GM23338 (cell line): ENCODE results near the gene MCU. TPM values are rescaled to one million over a fixed set of nuclear protein-coding genes. Genes with fewer than 3 reads are reported as not detected.

Experiments used
- ATAC-seq: fragments of 200-7000 bp; cut with Tn5 transposase; 3 replicates; pipeline ENCODE4 v1.9.1; 2020
- DNase-seq: peaks from one replicate; pipeline ENCODE4 v3.0.0-alpha.2; 2015; ENCODE audit warnings: low spot score
- H2AFZ ChIP-seq: fragments of 200-600 bp; sonication (generic); 2 replicates; pipeline ENCODE4 v1.8.0; 2016; ENCODE audit warnings: antibody characterized with exemption, mild to moderate bottlenecking, moderate library complexity
- H3F3A ChIP-seq: fragments of 200-600 bp; sonication (generic); replicated peaks from 2 replicates; pipeline ENCODE4 v1.8.0; 2017; ENCODE audit warnings: antibody characterized with exemption, mixed run types, low read depth
- H3K27ac ChIP-seq: fragments of 200-600 bp; sonication (generic); 2 replicates; pipeline ENCODE4 v1.6.1; 2016; ENCODE audit warnings: low read depth
- H3K27me3 ChIP-seq: fragments of 200-600 bp; sonication (generic); 2 replicates; pipeline ENCODE4 v1.8.0; 2016; ENCODE audit warnings: mild to moderate bottlenecking, mixed run types, moderate library complexity; ENCODE audit not compliant: insufficient read depth
- H3K36me3 ChIP-seq: fragments of 200-600 bp; sonication (generic); 2 replicates; pipeline ENCODE4 v1.8.0; 2016; ENCODE audit warnings: mild to moderate bottlenecking; ENCODE audit not compliant: insufficient read depth
- H3K4me1 ChIP-seq: fragments of 200-600 bp; sonication (generic); 2 replicates; pipeline ENCODE4 v1.8.0; 2016; ENCODE audit warnings: mild to moderate bottlenecking, moderate library complexity; ENCODE audit not compliant: insufficient read depth
- H3K4me2 ChIP-seq: fragments of 200-600 bp; sonication (generic); 2 replicates; pipeline ENCODE4 v1.7.1; 2017; ENCODE audit warnings: mixed run types
- H3K4me3 ChIP-seq: fragments of 200-600 bp; sonication (generic); 2 replicates; pipeline ENCODE4 v1.6.1; 2016; ENCODE audit warnings: mixed run types
- H3K79me2 ChIP-seq: fragments of 200-600 bp; sonication (generic); replicated peaks from 2 replicates; pipeline ENCODE4 v1.8.0; 2017; ENCODE audit warnings: mild to moderate bottlenecking; ENCODE audit not compliant: insufficient read depth
- H3K9me2 ChIP-seq: fragments of 200-600 bp; sonication (generic); 2 replicates; pipeline ENCODE4 v1.8.0; 2017; ENCODE audit not compliant: insufficient read depth
- H4K20me1 ChIP-seq: fragments of 200-600 bp; sonication (generic); replicated peaks from 2 replicates; pipeline ENCODE4 v1.8.0; 2017; ENCODE audit warnings: mild to moderate bottlenecking; ENCODE audit not compliant: insufficient read depth
- H3K27ac Mint-ChIP-seq: 2 replicates; pipeline ENCODE4 v1.8.0; 2020; ENCODE audit warnings: inconsistent platforms, mild to moderate bottlenecking, moderate library complexity, mixed read lengths
- H3K27me3 Mint-ChIP-seq: 3 replicates; pipeline ENCODE4 v1.8.0; 2022; ENCODE audit warnings: low read depth, mild to moderate bottlenecking, moderate library complexity, mixed read lengths, inconsistent platforms; ENCODE audit not compliant: insufficient read depth, poor library complexity
- H3K36me3 Mint-ChIP-seq: 3 replicates; pipeline ENCODE4 v1.8.0; 2021; ENCODE audit warnings: low read depth, mild to moderate bottlenecking, inconsistent platforms, moderate library complexity, mixed read lengths
- H3K4me1 Mint-ChIP-seq: 3 replicates; pipeline ENCODE4 v1.8.0; 2020; ENCODE audit warnings: mild to moderate bottlenecking, inconsistent platforms, mixed read lengths
- H3K4me3 Mint-ChIP-seq: 3 replicates; pipeline ENCODE4 v1.8.0; 2021; ENCODE audit warnings: moderate library complexity, mild to moderate bottlenecking, inconsistent platforms, mixed read lengths
- H3K9me3 Mint-ChIP-seq: 3 replicates; pipeline ENCODE4 v1.8.0; 2020; ENCODE audit warnings: moderate library complexity, mild to moderate bottlenecking, inconsistent platforms, mixed read lengths
- CREB1 ChIP-seq: fragments of 250-450 bp; sonication (Bioruptor Pico); IDR thresholded peaks from 2 replicates; pipeline ENCODE4 v1.5.0; 2020; ENCODE audit warnings: low read depth, mild to moderate bottlenecking, moderate library complexity
- EZH2phosphoT487 ChIP-seq: fragments of 200-600 bp; sonication (generic); IDR thresholded peaks from one replicate; pipeline ENCODE4 v1.8.1; 2018; ENCODE audit warnings: antibody characterized with exemption; ENCODE audit not compliant: unreplicated experiment
- NANOG ChIP-seq: IDR thresholded peaks from 2 replicates; pipeline ENCODE4 v1.6.1; 2016; ENCODE audit warnings: antibody characterized with exemption, borderline replicate concordance
- POLR2AphosphoS5 ChIP-seq: IDR thresholded peaks from 2 replicates; pipeline ENCODE4 v1.6.1; 2016; ENCODE audit warnings: antibody characterized with exemption, low read depth
- ZNF114 ChIP-seq: fragments of 250-450 bp; sonication (Bioruptor Pico); IDR thresholded peaks from 2 replicates; pipeline ENCODE4 v1.5.0; 2020; ENCODE audit warnings: mild to moderate bottlenecking, moderate library complexity
- polyA plus RNA-seq: library from polyadenylated mRNA; unstranded; fragments of >200 nt; fragmentation: Nextera tagmentation; extraction: Ambion mirVana; gene quantifications from 2 replicates; pipeline ENCODE4 v1.2.1, GENCODE V29; 2016
- total RNA-seq: library from RNA; depleted of rRNA; stranded (reverse); fragments of >200 nt; shearing (Covaris generic); gene quantifications from 2 replicates; pipeline ENCODE4 v1.2.3, GENCODE V29; 2014
- TF ChIP-seq, protein P1 (sequence below): fragments of 250-450 bp; sonication (Bioruptor Pico); IDR thresholded peaks from 2 replicates; pipeline ENCODE4 v1.5.0; 2020; ENCODE audit warnings: mild to moderate bottlenecking, moderate library complexity
- TF ChIP-seq, protein P2 (sequence below), 2 experiments: fragments of 200-600 bp in 1 of 2; sonication (generic) in 1 of 2; conservative IDR thresholded peaks; 2 replicates each; pipeline versions ENCODE4 v1.5.1 to v1.6.1; 2016 to 2017; ENCODE audit warnings: antibody characterized with exemption in 2 of 2, low read depth in 2 of 2, mild to moderate bottlenecking in 2 of 2, moderate library complexity in 1 of 2

MCU gene
- total and polyA plus RNA-seq, 2 experiments from 2014 or later, result 41.8 to 68.2 TPM

DNA sequence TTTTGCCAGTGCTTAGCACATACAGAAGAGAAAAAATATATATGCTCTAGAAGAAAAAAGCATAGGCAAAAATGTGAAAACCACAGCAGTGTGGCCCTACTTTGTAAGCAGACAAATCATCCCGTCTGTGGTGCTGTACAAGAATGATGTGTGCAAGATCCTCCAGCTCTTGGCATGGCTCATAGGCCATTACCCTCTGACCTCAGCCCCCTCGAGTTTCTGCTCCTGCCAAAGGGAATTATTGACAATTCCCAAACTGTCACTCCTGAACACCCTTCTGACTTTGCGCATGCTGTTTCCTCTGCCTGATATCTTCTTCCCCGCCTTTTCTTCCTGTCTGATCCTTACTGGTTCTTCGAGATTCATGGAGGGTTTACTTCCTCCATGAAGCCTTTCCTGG is 235.5 kb downstream of the MCU start:
- no peak overlapping the region for H3K27ac Mint-ChIP-seq
- Histone ChIP-seq H3K79me2 (no peaks in the 10 kb centered on the region), H2AFZ (peak overlapping the region; percentile 16; the same call in 1 of the 2 replicates), H3K27me3 (no peaks in the 10 kb centered on the region), H3K4me2 (no peak overlapping the region), H3F3A (no peaks in the 10 kb centered on the region), H3K27ac (no peak overlapping the region), H3K36me3 (no peaks in the 10 kb centered on the region), H3K4me3 (no peak overlapping the region), H3K9me2 (no peaks in the 10 kb centered on the region), H4K20me1 (no peaks in the 10 kb centered on the region), H3K4me1 (no peaks in the 10 kb centered on the region)
- no peaks in the 10 kb centered on the region; the same call in 2 of the 3 replicates for H3K9me3 Mint-ChIP-seq
- DNase-seq, result no peak
- TF ChIP-seq POLR2AphosphoS5 (no peak), EZH2phosphoT487 (no peak), ZNF114 (CRISPR knock-in tag) (no peak)
- TF ChIP-seq, protein P1, sequence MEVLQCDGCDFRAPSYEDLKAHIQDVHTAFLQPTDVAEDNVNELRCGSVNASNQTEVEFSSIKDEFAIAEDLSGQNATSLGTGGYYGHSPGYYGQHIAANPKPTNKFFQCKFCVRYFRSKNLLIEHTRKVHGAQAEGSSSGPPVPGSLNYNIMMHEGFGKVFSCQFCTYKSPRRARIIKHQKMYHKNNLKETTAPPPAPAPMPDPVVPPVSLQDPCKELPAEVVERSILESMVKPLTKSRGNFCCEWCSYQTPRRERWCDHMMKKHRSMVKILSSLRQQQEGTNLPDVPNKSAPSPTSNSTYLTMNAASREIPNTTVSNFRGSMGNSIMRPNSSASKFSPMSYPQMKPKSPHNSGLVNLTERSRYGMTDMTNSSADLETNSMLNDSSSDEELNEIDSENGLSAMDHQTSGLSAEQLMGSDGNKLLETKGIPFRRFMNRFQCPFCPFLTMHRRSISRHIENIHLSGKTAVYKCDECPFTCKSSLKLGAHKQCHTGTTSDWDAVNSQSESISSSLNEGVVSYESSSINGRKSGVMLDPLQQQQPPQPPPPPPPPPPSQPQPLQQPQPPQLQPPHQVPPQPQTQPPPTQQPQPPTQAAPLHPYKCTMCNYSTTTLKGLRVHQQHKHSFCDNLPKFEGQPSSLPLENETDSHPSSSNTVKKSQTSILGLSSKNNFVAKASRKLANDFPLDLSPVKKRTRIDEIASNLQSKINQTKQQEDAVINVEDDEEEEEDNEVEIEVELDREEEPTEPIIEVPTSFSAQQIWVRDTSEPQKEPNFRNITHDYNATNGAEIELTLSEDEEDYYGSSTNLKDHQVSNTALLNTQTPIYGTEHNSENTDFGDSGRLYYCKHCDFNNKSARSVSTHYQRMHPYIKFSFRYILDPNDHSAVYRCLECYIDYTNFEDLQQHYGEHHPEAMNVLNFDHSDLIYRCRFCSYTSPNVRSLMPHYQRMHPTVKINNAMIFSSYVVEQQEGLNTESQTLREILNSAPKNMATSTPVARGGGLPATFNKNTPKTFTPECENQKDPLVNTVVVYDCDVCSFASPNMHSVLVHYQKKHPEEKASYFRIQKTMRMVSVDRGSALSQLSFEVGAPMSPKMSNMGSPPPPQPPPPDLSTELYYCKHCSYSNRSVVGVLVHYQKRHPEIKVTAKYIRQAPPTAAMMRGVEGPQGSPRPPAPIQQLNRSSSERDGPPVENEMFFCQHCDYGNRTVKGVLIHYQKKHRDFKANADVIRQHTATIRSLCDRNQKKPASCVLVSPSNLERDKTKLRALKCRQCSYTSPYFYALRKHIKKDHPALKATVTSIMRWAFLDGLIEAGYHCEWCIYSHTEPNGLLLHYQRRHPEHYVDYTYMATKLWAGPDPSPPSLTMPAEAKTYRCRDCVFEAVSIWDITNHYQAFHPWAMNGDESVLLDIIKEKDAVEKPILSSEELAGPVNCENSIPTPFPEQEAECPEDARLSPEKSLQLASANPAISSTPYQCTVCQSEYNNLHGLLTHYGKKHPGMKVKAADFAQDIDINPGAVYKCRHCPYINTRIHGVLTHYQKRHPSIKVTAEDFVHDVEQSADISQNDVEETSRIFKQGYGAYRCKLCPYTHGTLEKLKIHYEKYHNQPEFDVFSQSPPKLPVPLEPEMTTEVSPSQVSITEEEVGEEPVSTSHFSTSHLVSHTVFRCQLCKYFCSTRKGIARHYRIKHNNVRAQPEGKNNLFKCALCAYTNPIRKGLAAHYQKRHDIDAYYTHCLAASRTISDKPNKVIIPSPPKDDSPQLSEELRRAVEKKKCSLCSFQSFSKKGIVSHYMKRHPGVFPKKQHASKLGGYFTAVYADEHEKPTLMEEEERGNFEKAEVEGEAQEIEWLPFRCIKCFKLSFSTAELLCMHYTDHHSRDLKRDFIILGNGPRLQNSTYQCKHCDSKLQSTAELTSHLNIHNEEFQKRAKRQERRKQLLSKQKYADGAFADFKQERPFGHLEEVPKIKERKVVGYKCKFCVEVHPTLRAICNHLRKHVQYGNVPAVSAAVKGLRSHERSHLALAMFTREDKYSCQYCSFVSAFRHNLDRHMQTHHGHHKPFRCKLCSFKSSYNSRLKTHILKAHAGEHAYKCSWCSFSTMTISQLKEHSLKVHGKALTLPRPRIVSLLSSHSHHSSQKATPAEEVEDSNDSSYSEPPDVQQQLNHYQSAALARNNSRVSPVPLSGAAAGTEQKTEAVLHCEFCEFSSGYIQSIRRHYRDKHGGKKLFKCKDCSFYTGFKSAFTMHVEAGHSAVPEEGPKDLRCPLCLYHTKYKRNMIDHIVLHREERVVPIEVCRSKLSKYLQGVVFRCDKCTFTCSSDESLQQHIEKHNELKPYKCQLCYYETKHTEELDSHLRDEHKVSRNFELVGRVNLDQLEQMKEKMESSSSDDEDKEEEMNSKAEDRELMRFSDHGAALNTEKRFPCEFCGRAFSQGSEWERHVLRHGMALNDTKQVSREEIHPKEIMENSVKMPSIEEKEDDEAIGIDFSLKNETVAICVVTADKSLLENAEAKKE, result no peak
- no peak overlapping the region for H3K4me3 Mint-ChIP-seq
- no peaks in the 10 kb centered on the region for H3K4me1 Mint-ChIP-seq
- H3K27me3 Mint-ChIP-seq, result no peaks in the 10 kb centered on the region
- no peaks in the 10 kb centered on the region for H3K36me3 Mint-ChIP-seq
- ATAC-seq, result no peak

DNA sequence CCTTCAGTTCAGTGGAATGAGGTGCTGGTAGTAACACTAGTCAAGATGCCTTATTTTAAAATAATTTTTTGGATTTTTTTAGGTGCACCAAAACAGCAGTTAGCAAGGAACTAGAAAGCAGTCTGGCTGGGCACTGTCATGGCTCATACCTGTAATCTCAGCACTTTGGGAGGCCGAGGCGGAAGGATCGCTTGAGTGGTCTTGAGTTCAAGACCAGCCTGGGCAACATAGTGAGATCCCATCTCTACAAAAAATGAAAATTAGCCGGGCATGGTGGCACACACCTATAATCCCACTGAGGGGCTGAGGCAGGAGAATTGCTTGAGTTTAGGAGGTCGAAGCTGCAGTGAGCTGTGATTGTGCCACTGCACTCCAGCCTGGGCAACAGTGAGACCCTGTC is 236.9 kb downstream of the MCU start:
- Histone ChIP-seq H3K27ac (no peak overlapping the region), H3K9me2 (no peaks in the 10 kb centered on the region), H3K4me2 (no peak overlapping the region), H2AFZ (no peak overlapping the region), H3K4me1 (no peaks in the 10 kb centered on the region), H3F3A (no peaks in the 10 kb centered on the region), H3K27me3 (no peaks in the 10 kb centered on the region), H3K79me2 (no peaks in the 10 kb centered on the region), H3K4me3 (no peak overlapping the region), H4K20me1 (no peaks in the 10 kb centered on the region), H3K36me3 (no peaks in the 10 kb centered on the region)
- H3K36me3 Mint-ChIP-seq, result no peaks in the 10 kb centered on the region
- ATAC-seq (no peak), DNase-seq (no peak)
- H3K27me3 Mint-ChIP-seq, result no peaks in the 10 kb centered on the region
- H3K4me1 Mint-ChIP-seq, result no peaks in the 10 kb centered on the region
- H3K4me3 Mint-ChIP-seq, result no peak overlapping the region
- no peaks in the 10 kb centered on the region for H3K9me3 Mint-ChIP-seq
- H3K27ac Mint-ChIP-seq, result no peak overlapping the region
- TF ChIP-seq NANOG (no peak), POLR2AphosphoS5 (no peak), CREB1 (CRISPR knock-in tag) (no peak)
- TF ChIP-seq, protein P2, sequence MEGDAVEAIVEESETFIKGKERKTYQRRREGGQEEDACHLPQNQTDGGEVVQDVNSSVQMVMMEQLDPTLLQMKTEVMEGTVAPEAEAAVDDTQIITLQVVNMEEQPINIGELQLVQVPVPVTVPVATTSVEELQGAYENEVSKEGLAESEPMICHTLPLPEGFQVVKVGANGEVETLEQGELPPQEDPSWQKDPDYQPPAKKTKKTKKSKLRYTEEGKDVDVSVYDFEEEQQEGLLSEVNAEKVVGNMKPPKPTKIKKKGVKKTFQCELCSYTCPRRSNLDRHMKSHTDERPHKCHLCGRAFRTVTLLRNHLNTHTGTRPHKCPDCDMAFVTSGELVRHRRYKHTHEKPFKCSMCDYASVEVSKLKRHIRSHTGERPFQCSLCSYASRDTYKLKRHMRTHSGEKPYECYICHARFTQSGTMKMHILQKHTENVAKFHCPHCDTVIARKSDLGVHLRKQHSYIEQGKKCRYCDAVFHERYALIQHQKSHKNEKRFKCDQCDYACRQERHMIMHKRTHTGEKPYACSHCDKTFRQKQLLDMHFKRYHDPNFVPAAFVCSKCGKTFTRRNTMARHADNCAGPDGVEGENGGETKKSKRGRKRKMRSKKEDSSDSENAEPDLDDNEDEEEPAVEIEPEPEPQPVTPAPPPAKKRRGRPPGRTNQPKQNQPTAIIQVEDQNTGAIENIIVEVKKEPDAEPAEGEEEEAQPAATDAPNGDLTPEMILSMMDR (conservative IDR thresholded peaks at IDR 0.05; ENCODE audit: low read depth in 2 of 2), result no peak
